ENCODE data around the gene PTGDR2. TPM values are rescaled to one million over a fixed set of nuclear protein-coding genes. Genes with fewer than 3 reads are reported as not detected.

The PTGDR2 gene
- total and polyA plus RNA-seq, 2 experiments from 2014 or later: 0.07 to 0.09 TPM

GRCh38 chr11:60899046-60899936 lies 43.5 kb upstream of the PTGDR2 start:
- Histone ChIP-seq H3K27me3 (no peaks in the 10 kb centered on the region), H3K4me1 (ENCODE audit: low read depth) (no peaks in the 10 kb centered on the region), H3K4me3 (no peak overlapping the region), H3K27ac (no peak overlapping the region), H3K9me3 (ENCODE audit: low read depth) (no peaks in the 10 kb centered on the region), H3K36me3 (peaks cover 57% of the 10 kb centered on the region)
- peak; percentile 97 for TF ChIP-seq CTCF (IDR thresholded peaks at IDR 0.05; ENCODE audit: low read depth, low read length)
- peak; percentile 62 to 77 for DNase-seq (ENCODE audit: low read depth in 1 of 2, low spot score in 1 of 2)

GRCh38 chr11:60897496-60897895 lies 41.7 kb upstream of the PTGDR2 start:
- Histone ChIP-seq H3K36me3 (peaks cover 67% of the 10 kb centered on the region), H3K9me3 (ENCODE audit: low read depth) (no peaks in the 10 kb centered on the region), H3K4me1 (ENCODE audit: low read depth) (no peaks in the 10 kb centered on the region), H3K27me3 (no peaks in the 10 kb centered on the region), H3K4me3 (no peak overlapping the region), H3K27ac (no peak overlapping the region)
- TF ChIP-seq CTCF (IDR thresholded peaks at IDR 0.05; ENCODE audit: low read depth, low read length): no peak
- no peak for DNase-seq (ENCODE audit: low read depth in 1 of 2, low spot score in 1 of 2)

- TF ChIP-seq CTCF (IDR thresholded peaks at IDR 0.05; ENCODE audit: low read depth, low read length): no peak
- H3K4me1 ChIP-seq (ENCODE audit: low read depth): no peaks in the 10 kb centered on the region
- no peak for DNase-seq (ENCODE audit: low read depth in 1 of 2, low spot score in 1 of 2)
Measured at GRCh38 chr11:60895687-60896086, 39.9 kb upstream of the PTGDR2 start.

GRCh38 chr11:60891103-60891741 lies 35.5 kb upstream of the PTGDR2 start:
- TF ChIP-seq CTCF (IDR thresholded peaks at IDR 0.05; ENCODE audit: low read depth, low read length): no peak
- H3K9me3 ChIP-seq (ENCODE audit: low read depth): no peaks in the 10 kb centered on the region
- peaks cover 27% of the 10 kb centered on the region for H3K36me3 ChIP-seq
- no peak overlapping the region for H3K4me3 ChIP-seq
- DNase-seq (ENCODE audit: low read depth in 1 of 2, low spot score in 1 of 2): peak; percentile 23 to 79
- H3K27me3 ChIP-seq: no peaks in the 10 kb centered on the region
- no peaks in the 10 kb centered on the region for H3K4me1 ChIP-seq (ENCODE audit: low read depth)
- no peak overlapping the region for H3K27ac ChIP-seq

More at GRCh38 chr11:60895687-60896086, 39.9 kb upstream of the PTGDR2 start:
- peaks cover 64% of the 10 kb centered on the region for H3K36me3 ChIP-seq
- H3K4me3 ChIP-seq: no peak overlapping the region
- no peaks in the 10 kb centered on the region for H3K27me3 ChIP-seq
- H3K9me3 ChIP-seq (ENCODE audit: low read depth): no peaks in the 10 kb centered on the region
- no peak overlapping the region for H3K27ac ChIP-seq

- DNase-seq (ENCODE audit: low read depth in 1 of 2, low spot score in 1 of 2): no peak
- no peaks in the 10 kb centered on the region for H3K9me3 ChIP-seq (ENCODE audit: low read depth)
- no peak overlapping the region for H3K4me3 ChIP-seq
- H3K27ac ChIP-seq: no peak overlapping the region
- peaks cover 21% of the 10 kb centered on the region for H3K36me3 ChIP-seq
- no peak for TF ChIP-seq CTCF (IDR thresholded peaks at IDR 0.05; ENCODE audit: low read depth, low read length)
- H3K27me3 ChIP-seq: no peaks in the 10 kb centered on the region
- H3K4me1 ChIP-seq (ENCODE audit: low read depth): no peaks in the 10 kb centered on the region
Measured at GRCh38 chr11:60890696-60891095, 34.9 kb upstream of the PTGDR2 start.

All from cardiac muscle cell (in vitro differentiated cells and primary cell).